Hepatocyte (in vitro differentiated cells): ENCODE data around the gene VGLL3. TPM values are rescaled to one million over a fixed set of nuclear protein-coding genes. Genes with fewer than 3 reads are reported as not detected.
A peak's percentile ranks its signal among the peaks of the same experiment; 100 is the strongest.

Experiments used
- DNase-seq: peaks from one replicate; pipeline ENCODE4 v3.0.0-alpha.2; 2016; ENCODE audit warnings: low spot score
- H2AFZ ChIP-seq: fragments of 200-600 bp; sonication (generic); 2 replicates; pipeline ENCODE4 v1.6.0; 2016; ENCODE audit warnings: antibody characterized with exemption, mild to moderate bottlenecking
- H3K27ac ChIP-seq: fragments of 200-600 bp; sonication (generic); 2 replicates; pipeline ENCODE4 v1.5.1; 2016; ENCODE audit warnings: mild to moderate bottlenecking
- H3K27me3 ChIP-seq: fragments of 200-600 bp; sonication (generic); 2 replicates; pipeline ENCODE4 v1.6.1; 2016
- H3K36me3 ChIP-seq: fragments of 200-600 bp; sonication (generic); replicated peaks from 2 replicates; pipeline ENCODE4 v1.5.1; 2016; ENCODE audit warnings: low read depth; ENCODE audit not compliant: insufficient read depth
- H3K4me1 ChIP-seq: fragments of 200-600 bp; sonication (generic); 2 replicates; pipeline ENCODE4 v1.5.1; 2016; ENCODE audit warnings: mild to moderate bottlenecking, moderate library complexity; ENCODE audit not compliant: insufficient read depth
- H3K4me2 ChIP-seq: fragments of 200-600 bp; sonication (generic); 2 replicates; pipeline ENCODE4 v1.6.0; 2016
- H3K4me3 ChIP-seq: fragments of 200-600 bp; sonication (generic); 2 replicates; pipeline ENCODE4 v1.5.1; 2016; ENCODE audit warnings: mild to moderate bottlenecking
- H3K79me2 ChIP-seq: fragments of 200-600 bp; sonication (generic); 2 replicates; pipeline ENCODE4 v1.6.0; 2017; ENCODE audit warnings: mild to moderate bottlenecking
- H3K9me2 ChIP-seq: fragments of 200-600 bp; sonication (generic); replicated peaks from 2 replicates; pipeline ENCODE4 v1.6.0; 2017; ENCODE audit warnings: mild to moderate bottlenecking; ENCODE audit not compliant: insufficient read depth
- H3K9me3 ChIP-seq: fragments of 200-600 bp; sonication (generic); 2 replicates; pipeline ENCODE4 v1.5.1; 2016; ENCODE audit warnings: low read depth, mild to moderate bottlenecking
- H4K20me1 ChIP-seq: fragments of 200-600 bp; sonication (generic); 2 replicates; pipeline ENCODE4 v1.6.0; 2016; ENCODE audit warnings: mild to moderate bottlenecking; ENCODE audit not compliant: insufficient read depth, poor library complexity, severe bottlenecking
- EZH2 ChIP-seq: fragments of 200-600 bp; sonication (generic); IDR thresholded peaks from 2 replicates; pipeline ENCODE4 v1.6.1; 2016; ENCODE audit warnings: antibody characterized with exemption, mild to moderate bottlenecking, borderline replicate concordance
- EZH2phosphoT487 ChIP-seq: fragments of 200-600 bp; sonication (generic); IDR thresholded peaks from one replicate; pipeline ENCODE4 v1.6.1; 2018; ENCODE audit warnings: antibody characterized with exemption, mild to moderate bottlenecking, low read depth, moderate library complexity; ENCODE audit not compliant: unreplicated experiment, severe bottlenecking
- WGBS: methylation state at CpG from one replicate; pipeline ENCODE4 v1.1.6; 2016; ENCODE audit warnings: low lambda C conversion rate; ENCODE audit errors: missing lambda C conversion rate; 5-methylcytosine and 5-hydroxymethylcytosine counted together
- polyA plus RNA-seq: library from polyadenylated mRNA; unstranded; fragments of >200 nt; fragmentation: Nextera tagmentation; extraction: Ambion mirVana; gene quantifications from 2 replicates; pipeline ENCODE4 v1.2.1, GENCODE V29; 2016
- total RNA-seq: library from RNA; depleted of rRNA; stranded (reverse); fragments of >200 nt; gene quantifications from 2 replicates; pipeline ENCODE4 v1.2.3, GENCODE V29; 2014
- TF ChIP-seq, protein P1 (sequence below): fragments of 200-600 bp; sonication (generic); IDR thresholded peaks from 2 replicates; pipeline ENCODE4 v1.5.1; 2016; ENCODE audit warnings: antibody characterized with exemption, mild to moderate bottlenecking; ENCODE audit not compliant: poor library complexity

Gene VGLL3
- total and polyA plus RNA-seq, 2 experiments from 2014 or later, result 6.9 to 18.7 TPM

DNA sequence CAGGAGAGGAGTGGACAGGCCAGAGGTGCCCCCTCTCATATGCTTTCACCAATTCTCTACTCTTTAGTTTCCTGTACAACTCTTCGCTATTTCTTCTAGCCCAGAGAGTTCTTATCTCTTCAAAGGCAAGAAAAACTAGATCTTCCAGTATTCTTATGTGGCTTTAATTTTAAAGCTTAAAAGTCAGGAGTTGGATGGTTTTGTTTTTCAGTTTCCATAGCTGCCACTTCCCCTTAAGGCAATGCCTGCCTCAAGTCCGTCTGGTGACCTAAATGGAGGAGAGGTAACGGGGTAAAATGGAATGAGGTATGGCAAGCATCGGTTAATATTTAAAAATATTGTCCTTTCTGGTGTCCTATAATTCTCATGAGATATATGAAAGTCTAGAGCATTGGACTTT is 11.4 kb upstream of the VGLL3 start:
- H3K4me2 ChIP-seq, result no peak overlapping the region
- H3K4me1 ChIP-seq, result no peaks in the 10 kb centered on the region
- 79% methylated on average over 4 of the region's 4 CpGs for WGBS
- no peak overlapping the region for H3K4me3 ChIP-seq
- H3K9me3 ChIP-seq, result no peaks in the 10 kb centered on the region
- H3K27ac ChIP-seq, result peak overlapping the region; percentile 60
- no peaks in the 10 kb centered on the region for H4K20me1 ChIP-seq
- TF ChIP-seq EZH2 (no peak), EZH2phosphoT487 (no peak)
- TF ChIP-seq, protein P1, sequence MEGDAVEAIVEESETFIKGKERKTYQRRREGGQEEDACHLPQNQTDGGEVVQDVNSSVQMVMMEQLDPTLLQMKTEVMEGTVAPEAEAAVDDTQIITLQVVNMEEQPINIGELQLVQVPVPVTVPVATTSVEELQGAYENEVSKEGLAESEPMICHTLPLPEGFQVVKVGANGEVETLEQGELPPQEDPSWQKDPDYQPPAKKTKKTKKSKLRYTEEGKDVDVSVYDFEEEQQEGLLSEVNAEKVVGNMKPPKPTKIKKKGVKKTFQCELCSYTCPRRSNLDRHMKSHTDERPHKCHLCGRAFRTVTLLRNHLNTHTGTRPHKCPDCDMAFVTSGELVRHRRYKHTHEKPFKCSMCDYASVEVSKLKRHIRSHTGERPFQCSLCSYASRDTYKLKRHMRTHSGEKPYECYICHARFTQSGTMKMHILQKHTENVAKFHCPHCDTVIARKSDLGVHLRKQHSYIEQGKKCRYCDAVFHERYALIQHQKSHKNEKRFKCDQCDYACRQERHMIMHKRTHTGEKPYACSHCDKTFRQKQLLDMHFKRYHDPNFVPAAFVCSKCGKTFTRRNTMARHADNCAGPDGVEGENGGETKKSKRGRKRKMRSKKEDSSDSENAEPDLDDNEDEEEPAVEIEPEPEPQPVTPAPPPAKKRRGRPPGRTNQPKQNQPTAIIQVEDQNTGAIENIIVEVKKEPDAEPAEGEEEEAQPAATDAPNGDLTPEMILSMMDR, result no peak
- DNase-seq, result peak; percentile 12
- no peak overlapping the region for H2AFZ ChIP-seq
- H3K79me2 ChIP-seq, result no peaks in the 10 kb centered on the region
- no peaks in the 10 kb centered on the region for H3K36me3 ChIP-seq
- no peaks in the 10 kb centered on the region for H3K9me2 ChIP-seq
- H3K27me3 ChIP-seq, result no peaks in the 10 kb centered on the region

GRCh38 chr3:87001473-87002098 is 10.6 kb upstream of the VGLL3 start:
- WGBS, result 60% methylated on average over 4 of the region's 4 CpGs
- TF ChIP-seq EZH2 (no peak), EZH2phosphoT487 (no peak)
- TF ChIP-seq, protein P1, result no peak
- Histone ChIP-seq H4K20me1 (no peaks in the 10 kb centered on the region), H3K4me2 (no peak overlapping the region), H3K4me1 (no peaks in the 10 kb centered on the region), H3K36me3 (no peaks in the 10 kb centered on the region), H2AFZ (no peak overlapping the region), H3K9me3 (no peaks in the 10 kb centered on the region), H3K79me2 (no peaks in the 10 kb centered on the region), H3K27me3 (no peaks in the 10 kb centered on the region), H3K27ac (peak overlapping the region; percentile 60), H3K4me3 (no peak overlapping the region), H3K9me2 (no peaks in the 10 kb centered on the region)
- no peak for DNase-seq

DNA sequence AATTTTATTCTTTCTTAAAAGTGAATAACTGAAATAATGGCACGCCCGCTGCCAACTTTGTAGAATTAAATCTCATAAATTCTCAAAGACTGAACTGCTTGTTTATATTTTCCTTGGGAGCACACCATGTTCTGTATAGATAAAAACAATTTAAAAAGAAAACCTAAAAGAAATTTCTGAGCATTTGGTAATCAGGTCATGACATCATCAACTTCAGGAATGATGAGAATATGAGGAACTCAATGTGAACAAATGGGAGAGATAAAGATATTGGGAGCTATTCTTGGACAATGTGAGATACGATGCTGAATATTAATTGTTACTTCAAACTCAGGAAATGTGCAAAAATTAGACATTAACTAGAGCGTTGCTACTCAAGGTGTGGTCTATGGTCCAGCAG is 10.0 kb upstream of the VGLL3 start:
- Histone ChIP-seq H2AFZ (no peak overlapping the region), H3K79me2 (no peaks in the 10 kb centered on the region), H3K27me3 (no peaks in the 10 kb centered on the region), H3K9me3 (no peaks in the 10 kb centered on the region), H3K4me2 (no peak overlapping the region), H3K4me1 (no peaks in the 10 kb centered on the region), H3K27ac (no peak overlapping the region), H3K4me3 (no peak overlapping the region), H3K36me3 (no peaks in the 10 kb centered on the region), H4K20me1 (no peaks in the 10 kb centered on the region), H3K9me2 (no peaks in the 10 kb centered on the region)
- TF ChIP-seq EZH2phosphoT487, result no peak
- TF ChIP-seq, protein P1, result no peak
- TF ChIP-seq EZH2, result no peak
- DNase-seq, result no peak
- WGBS, result 96% methylated on average over 4 of the region's 4 CpGs
